Stimulated activated CD8-positive, alpha-beta memory T cell treated with anti-CD3 and anti-CD28 coated beads, Interleukin-2, amount 100 ng/mL, for 48 hours (primary cell): Measurements from ENCODE around the gene PIK3IP1.
A peak's percentile ranks its signal among the peaks of the same experiment; 100 is the strongest.
"Not testable (repeated sequence)": the region's sequence is repeated elsewhere in the genome, so short reads cannot be mapped to it uniquely, and the experiment has no call there.

Experiments used
- DNase-seq, 2 donors: peaks; one replicate each; pipeline ENCODE4 v3.0.0-alpha.2; 2020; ENCODE audit warnings: low read depth in 2 of 2

PIK3IP1 gene

DNA sequence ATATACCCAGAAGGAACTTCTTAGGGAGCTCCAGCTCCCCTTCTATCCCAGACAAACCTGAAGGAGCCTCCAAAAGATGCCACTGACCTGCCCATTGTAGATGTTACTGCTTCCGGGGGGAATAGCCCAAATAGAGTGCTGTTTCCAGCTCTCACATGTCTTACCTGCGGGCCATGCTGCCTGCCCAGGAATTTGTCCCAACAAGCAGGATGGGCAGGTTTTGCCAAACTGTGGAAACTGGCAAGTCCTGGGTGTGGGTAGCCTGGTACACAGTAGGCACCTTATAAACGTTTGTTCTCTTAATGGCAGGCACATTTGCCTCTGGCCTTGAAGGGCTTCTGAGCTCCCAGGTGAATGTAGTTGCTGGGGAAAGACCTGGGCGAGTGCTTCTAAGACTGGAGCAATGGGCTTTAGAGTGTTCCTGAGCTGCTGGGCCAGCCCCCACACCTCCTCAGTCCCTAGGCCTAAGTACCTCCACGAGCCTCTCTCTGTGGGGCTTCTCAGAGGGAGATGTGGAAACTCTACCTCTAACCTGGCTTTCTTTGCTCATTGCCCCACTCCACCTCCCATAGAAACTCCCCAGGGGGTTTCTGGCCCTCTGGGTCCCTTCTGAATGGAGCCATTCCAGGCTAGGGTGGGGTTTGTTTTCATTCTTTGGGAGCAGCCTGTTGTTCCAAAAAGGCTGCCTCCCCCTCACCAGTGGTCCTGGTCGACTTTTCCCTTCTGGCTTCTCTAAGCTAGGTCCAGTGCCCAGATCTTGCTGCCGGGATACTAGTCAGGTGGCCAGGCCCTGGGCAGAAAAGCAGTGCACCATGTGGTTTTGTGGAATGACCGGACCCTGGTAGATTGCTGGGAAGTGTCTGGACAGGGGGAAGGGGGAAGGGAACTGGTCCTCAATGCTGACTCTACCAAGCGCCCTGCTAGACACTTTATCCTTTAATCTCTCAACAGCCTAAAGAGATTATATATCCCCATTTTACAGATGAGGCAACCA, 43.0 kb downstream of the PIK3IP1 start:
- DNase-seq, result no peak

DNA sequence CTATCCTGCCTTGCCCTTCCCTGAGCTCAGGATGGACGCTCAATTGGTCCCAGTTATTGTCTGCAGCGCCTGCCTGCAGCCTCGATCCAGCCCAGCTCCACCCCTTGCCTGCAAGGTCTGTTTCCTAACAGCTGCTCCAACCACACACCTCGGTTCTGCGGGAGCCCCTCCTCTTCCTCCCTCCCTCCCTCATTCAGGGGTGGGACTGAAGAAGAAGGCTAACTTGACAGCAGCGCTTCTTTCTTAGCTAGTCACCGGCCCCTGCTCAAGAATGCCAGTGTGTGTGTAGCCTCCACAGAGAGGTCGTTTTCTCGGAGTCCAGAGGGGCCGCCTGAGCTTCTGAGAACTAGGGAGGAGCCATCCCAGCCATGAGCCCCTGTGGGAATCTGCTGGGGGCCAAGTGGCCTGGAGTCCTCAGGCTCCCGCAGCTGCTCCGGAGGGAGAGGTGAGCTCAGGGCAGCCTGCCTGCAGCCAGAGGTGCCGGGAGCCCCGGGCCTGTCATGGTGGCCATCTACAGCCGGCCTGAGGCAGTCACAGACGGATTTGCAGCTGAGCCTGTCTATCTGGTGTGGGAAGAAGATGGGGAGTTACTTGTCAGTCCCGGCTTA, 44.0 kb downstream of the PIK3IP1 start:
- peak; percentile 22 to 48 for DNase-seq

DNA sequence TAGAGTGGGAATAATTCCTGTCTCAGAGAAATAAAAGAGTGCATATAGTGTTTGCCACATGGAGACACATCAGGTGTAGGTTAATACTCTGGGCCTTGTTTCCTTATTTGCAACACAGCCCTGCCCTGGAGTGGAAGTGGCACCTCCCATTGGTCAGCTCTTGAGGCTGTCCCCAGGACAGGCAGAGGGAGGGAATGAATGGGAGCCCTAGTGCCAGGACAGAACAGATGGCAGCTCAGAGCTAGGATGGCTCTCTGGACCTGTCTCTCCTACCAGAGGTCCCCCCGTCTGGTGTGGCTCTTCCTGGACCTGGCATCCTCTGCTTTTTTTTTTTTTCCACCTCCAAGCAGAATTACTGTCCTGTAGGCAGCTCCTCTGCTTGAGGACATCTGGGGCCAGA, 44.6 kb downstream of the PIK3IP1 start:
- no peak for DNase-seq

DNA sequence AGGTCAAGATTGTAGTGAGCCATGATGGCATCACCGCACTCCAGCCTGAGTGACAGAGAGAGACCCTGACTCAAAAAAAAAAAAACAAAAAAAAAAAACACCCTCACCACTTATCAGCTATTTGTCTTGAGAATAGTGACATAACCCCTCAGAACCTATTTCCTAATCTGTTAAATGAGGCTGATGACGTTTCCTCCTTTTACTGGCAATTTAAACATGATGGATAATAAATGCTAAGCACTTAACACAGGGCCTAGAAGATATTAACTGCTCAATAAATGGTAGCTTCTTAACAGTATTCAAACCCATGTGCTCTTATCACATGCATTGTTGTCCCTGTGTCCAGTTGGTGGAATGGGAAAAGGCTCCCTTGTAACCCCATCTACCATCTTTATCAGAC, 45.6 kb downstream of the PIK3IP1 start:
- no peak for DNase-seq

DNA sequence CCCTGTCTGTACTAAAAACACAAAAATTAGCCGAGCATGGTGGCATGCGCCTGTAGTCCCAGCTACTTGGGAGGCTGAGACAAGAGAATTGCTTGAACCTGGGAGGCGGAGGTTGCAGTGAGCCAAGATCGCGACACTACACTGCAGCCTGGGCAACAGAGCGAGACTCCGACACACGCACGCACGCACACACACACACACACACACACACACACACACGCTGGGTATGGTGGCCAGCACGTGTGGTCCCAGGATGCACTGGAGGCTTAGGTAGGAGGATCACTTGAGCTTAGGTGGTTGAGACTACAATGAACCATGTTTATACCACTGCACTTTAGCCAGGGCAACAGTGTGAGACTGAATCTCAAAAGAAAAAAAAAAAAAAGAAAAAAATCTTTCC, 46.3 kb downstream of the PIK3IP1 start:
- DNase-seq, result not testable (repeated sequence)

DNA sequence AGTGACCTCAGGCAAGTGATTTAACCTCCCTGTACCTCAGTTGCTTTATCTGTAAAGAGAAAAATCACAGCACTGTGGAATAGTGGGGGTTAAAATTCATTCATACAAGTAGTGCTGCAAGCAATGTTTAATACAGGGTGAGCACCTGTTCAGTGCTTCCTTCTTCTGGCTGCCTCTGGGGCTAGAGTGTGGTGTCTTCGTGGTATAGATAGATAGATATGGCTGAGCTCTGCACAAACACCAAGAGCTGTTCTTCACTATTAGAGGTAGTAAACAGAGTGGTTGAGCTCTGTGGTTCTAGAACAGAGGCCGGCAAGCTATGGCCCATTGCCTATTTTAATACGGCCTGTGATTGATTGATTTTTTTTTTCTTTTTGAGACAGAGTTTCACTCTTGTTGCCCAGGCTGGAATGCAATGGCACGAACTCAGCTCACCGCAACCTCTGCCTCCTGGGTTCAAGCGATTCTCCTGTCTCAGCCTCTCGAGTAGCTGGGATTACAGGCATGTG, 47.3 kb downstream of the PIK3IP1 start:
- no peak for DNase-seq

DNA sequence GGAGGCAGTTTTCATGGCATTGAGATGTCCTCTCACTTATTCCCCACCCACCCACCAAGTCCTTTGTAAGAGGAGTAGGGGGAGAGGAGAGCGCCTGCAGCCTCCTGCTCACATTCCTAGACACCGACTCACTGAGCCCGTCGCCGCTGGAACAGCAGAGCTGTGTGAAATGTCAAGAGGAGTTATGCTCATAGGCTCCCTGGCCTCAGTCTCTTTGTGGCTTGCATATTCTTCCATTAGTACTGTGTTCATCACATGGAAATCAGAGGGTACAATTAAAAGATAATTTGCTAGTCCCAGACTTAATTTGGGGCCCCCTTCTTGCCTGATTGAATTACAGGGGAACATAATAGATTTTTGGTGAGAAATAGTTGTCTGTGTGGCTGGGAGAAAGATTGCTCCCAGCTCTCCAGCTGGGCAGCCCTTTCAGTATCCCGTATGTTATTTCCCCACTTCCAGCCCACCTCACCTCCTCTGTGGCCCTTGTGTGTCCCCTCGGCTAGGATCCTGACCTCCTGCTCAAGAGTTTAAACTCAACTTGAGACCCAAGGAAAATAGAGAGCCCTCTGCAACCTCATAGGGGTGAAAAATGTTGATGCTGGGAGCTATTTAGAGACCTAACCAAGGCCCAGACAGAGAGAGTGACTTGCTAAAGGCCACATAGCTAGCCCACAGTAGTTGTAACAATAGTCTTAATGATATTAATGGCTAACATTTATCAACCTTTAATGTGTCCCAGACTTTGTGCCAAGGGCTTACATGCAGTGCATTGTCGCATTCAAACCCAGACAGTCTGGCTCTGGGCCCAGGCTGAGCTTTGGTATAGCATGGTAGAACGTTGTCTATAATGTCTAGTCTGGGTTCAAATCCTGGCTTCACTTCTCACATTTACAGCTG, 48.0 kb downstream of the PIK3IP1 start:
- DNase-seq, result no peak

DNA sequence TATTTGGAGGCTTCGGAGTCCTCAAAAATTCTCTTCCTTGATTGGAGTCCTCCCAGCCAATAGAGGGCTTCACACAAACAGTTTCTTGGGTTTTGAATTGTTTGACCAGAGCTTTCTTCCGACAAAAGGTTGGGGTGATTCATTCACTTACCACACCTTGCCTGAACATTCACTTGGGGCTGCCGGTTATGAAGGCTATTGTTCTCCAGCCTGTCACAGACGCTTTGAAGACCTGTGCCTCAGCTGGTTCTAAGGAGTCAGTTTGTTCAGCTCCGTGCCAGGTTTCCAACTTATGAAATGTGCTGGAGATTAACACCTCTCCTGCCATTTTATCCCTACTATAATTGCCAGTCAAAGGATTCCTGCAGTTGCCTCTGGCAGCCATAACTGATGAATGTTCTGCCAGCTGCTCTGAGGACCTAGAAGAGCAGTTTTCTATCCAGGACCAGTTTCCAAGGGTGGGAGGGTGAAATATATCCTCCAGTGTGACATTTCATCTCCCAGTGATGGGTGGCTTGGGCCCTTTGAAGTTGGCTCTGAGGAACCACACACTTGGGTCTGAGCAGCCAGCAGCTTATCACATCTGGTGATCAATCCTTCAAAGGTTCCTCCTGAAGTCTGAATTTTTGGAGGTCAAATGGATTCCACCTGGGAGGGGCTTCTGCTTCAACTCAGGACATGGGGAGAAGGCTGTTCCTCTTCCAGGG, 48.8 kb downstream of the PIK3IP1 start:
- DNase-seq, result no peak

DNA sequence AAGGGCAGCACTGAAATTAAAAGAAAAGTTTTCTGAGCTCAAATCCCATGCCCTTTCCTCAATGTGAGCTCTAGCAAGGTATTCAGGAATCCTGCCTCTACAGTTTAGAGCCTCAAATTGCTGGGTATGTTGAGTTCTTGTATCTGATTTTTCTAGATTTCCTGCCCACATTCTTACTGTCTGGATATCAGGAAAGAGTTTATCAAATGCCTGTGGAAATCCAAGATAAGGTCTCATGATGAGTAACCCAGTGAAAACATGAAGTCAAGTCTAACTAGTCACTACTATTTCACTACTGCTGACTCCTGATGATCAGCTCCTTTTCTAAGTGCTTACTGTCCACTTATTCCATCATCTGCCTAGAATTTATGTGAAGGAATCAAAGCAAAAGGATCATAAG, 50.4 kb downstream of the PIK3IP1 start:
- no peak for DNase-seq

DNA sequence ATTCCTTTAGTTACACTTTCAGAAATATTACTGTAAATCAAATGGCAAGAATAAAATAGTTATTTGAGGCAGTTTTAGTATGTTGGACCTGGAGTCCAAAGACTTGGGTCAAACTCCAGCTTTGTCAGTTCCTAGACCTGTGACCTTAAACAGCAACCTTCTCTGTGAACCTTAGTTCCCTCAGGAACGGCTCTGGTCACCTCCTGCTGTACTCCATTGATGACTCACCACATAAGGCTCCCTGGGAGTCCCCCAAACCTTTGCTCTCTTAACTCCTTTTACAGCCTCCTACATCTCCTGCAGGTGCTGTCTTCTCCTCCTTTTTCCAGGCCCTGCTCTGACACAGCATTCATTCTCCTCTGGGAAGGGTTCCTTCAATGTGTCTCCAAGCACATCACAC, 51.1 kb downstream of the PIK3IP1 start:
- no peak for DNase-seq

DNA sequence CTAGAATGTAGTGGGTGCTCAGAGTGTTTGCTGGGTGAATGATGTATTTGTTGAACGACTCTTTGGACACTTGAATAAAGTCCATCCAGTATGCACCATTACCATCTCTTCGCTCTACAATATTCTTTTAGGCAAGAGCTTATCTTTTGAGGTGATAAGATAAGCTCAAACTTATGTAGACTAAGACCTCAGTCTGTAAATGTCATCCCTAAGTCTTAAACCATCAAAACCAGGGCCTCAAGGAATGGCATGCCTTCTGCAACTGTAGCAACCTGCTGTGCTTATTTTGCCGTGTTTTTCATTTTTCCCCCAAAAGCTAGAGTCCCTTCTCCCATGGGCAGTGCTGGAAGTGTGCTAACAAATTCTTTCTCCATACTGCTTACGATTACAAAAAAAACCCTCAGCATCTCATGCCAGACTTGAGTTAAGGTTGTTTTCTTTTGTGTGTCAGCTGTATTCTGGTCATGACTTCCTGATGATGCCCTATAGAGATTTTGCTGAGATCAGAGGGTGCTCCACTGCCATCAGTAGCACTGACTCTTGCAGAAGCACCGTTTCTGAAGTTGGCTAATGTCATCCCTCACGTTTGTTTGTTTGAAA, 52.4 kb downstream of the PIK3IP1 start:
- DNase-seq, result no peak

DNA sequence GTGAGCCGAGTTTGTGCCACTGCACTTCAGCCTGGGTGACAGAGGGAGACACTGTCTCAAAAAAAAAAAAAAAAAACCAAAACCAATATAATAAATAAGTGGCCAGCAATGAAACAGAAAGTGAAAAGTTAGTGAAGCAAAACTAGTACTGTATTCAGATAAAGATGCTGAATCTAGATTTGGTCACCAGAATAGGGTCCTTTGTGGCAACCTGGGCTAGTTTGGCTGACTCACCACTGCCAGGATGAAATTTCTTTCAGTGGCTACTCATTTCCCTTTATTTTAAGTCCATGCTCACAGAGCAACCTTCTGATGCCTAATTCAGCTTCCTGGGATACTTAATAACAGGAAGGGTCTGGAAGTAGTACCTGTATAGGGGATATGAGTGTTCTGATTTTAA, 54.2 kb downstream of the PIK3IP1 start:
- DNase-seq, result no peak

DNA sequence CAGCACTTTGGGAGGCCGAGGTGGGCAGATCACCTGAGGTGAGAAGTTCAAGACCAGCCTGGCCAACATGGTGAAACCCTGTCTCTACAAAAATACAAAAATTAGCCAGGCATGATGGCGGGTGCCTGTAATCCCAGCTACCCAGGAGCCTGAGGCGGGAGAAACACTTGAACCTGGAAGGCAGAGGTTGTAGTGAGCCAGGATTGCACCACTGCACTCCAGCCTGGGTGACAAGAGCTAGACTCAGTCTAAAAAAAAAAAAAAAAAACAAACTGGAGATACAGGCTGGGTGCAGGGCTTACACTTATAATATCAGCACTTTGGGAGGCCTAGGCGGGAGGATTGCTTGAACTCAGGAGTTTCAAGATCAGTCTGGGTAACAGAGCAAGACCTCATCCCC, 56.2 kb downstream of the PIK3IP1 start:
- DNase-seq, result not testable (repeated sequence)

DNA sequence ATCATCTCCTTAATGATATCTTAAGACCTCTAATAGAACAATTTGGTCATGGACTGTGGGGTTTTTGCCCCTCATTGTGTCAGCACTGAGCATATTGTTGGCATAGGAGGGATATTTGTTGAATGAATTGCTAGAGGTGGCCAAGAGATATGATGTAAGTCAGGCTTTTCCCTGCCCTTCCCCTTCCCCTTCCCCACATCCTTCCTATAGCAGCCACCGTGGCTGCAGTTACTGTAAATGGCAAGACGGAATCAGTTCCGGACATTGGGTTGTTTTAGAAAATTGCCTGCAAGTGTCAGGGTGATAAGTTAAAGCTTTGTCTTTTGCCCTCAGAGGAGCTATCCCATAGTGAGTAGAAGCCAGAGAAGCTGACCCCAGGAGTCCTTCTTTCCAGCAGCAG, 57.2 kb downstream of the PIK3IP1 start:
- no peak for DNase-seq

DNA sequence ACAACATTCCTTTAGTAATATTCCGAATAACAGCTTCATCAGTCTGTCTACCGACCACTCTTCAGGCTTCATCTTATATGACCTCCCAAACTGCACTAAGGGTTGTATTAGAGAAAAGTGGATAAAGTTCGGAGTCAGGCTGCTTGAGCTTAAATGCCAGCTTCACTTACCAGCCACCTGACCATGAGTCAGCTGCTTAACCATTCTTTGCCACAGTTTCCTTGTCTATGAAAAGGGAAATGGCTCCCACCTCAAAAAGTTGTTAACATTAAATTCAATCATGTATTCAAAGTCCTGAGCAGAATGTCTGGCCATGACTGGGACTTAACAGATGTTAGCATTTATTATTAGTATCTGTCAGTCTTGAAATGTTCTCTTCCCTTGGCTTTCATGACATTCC, 59.3 kb downstream of the PIK3IP1 start:
- DNase-seq, result no peak
